Epidermal melanocyte (primary cell): Measurements from ENCODE around the gene CCZ1.
A peak's percentile ranks its signal among the peaks of the same experiment; 100 is the strongest.
"Not testable (repeated sequence)": the region's sequence is repeated elsewhere in the genome, so short reads cannot be mapped to it uniquely, and the experiment has no call there.

Source experiments
- DNase-seq: peaks from one replicate; pipeline ENCODE4 v3.0.0; 2011; ENCODE audit warnings: low spot score; ENCODE audit not compliant: insufficient read length

The CCZ1 gene

GRCh38 chr7:5898480-5899224 lies at the start of gene CCZ1:
TSS of gene CCZ1 (plus strand) at chr7:5898733. CDS start at chr7:5898800, 67 bp downstream.
- DNase-seq, result peak; percentile 17

DNA sequence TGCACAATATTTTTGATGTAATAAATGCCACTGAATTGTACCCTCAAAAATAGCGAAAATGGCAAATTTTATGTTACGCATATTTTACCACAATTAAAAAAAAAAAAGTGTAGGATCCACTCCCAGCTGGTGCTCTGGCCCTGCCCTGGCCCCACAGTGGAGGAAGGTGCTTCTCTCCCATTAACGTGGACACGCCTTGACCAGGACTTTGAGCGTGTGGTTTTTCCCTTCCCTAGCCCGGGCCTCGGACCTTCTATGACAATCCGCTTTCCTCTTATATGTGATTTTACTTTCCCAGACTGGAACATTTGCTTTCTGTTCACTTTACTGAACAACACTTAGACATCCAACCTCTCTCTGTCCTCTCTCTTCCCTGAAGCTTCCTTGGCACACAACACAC lies 47.6 kb upstream of the CCZ1 start:
- no peak for DNase-seq

GRCh38 chr7:5854738-5855137 lies 43.8 kb upstream of the CCZ1 start:
- no peak for DNase-seq

DNA sequence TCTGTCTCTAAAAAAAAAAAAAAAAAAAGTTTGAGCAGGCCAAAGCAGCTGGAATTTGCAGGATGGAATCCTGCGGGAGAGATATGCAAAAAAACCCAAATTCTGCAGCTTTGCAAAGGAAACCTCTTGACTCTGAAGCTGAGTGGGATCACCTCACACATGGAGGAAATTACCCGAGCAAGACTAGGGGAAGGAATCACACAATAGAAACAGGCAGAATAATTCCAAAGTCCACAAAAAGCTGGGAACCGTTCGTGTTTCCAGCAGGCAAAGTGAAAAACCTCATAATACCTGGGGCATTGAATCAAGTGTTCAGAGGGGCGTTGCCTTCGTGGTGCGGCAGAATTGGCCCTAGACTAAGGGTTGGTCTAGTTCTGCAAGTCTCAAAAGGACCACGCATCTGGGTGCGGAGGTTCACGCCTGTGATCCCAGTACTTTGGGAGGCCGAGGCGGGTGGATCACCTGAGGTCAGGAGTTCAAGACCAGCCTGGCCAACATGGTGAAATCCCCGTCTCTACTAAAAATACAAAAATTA lies 41.4 kb upstream of the CCZ1 start:
- DNase-seq, result not testable (repeated sequence)

GRCh38 chr7:5858494-5858893 lies 40.0 kb upstream of the CCZ1 start:
- DNase-seq, result not testable (repeated sequence)

- not testable (repeated sequence) for DNase-seq
These were observed 37.3 kb upstream of the CCZ1 start for GRCh38 chr7:5861281-5861680.

- DNase-seq, result not testable (repeated sequence)
These were observed 35.7 kb upstream of the CCZ1 start for GRCh38 chr7:5862753-5863366.

DNA sequence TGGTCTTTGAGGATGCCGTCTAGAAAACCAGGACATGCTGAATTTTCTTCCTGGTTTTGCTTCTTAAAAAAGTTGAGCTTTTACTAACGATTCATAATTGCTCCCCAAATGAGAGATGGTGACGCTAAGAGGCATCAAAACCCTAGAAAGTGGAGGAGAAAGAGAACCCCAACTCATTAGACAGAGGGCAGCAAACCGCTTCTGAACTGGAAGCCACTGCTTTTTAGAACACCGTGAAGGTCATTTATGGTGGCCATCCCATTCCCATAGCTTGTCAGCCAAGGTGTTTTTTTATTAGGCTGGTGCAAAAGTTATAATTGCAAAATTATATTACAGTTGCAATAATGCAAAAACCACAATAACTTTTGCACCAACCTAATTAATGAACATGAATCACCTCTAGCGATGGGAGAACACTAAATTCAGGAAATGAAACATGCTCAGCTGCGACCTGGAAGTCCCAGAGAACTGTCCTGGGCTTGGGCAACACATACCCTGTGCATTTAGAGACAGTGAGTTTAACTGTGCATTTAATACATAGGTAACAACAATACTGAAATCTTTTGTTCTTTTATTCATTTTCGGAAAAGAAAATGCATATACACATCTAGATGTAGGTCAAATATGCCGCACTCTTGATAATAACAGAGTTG lies 33.1 kb upstream of the CCZ1 start:
- DNase-seq, result not testable (repeated sequence)

DNA sequence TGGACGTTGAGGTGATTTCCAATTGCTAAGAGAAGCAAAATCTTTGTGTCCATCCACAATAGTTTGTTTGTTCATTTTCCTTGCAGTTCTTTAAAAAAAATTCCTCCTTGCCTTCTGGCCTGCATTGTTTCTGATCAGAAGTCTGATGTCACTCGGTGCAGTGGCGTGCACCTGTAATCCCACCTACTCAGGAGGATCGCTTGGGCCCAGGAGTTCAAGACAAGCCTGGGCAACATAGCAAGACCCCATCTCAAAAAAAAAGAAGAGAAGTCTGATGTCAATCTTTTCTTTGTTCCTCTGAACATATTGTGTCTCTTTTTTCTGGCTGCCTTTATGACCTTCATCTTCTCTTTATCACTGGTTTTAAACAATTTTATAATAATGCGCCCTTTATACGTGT lies 31.5 kb upstream of the CCZ1 start:
- no peak for DNase-seq

DNA sequence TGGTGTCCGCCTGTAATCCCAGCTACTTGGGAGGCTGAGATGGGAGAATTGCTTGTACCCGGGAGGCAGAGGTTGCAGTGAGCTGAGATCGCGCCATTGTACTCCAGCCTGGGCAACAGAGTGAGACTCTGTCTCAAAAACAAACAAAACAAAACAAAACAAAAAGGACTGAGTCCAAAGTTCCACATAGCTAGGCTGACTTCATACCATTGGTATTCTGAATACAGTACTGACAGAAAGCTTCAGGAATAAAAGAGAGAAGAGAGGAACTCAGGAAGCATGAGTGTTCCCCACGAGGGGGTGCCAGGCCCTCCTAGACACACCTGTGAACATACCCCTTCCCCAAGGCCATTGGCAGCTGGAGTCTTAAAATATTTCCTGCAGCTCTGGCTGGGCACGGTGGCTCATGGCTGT lies 29.6 kb upstream of the CCZ1 start:
- not testable (repeated sequence) for DNase-seq

- DNase-seq, result no peak
These were observed 28.8 kb upstream of the CCZ1 start for GRCh38 chr7:5869691-5870090.

DNA sequence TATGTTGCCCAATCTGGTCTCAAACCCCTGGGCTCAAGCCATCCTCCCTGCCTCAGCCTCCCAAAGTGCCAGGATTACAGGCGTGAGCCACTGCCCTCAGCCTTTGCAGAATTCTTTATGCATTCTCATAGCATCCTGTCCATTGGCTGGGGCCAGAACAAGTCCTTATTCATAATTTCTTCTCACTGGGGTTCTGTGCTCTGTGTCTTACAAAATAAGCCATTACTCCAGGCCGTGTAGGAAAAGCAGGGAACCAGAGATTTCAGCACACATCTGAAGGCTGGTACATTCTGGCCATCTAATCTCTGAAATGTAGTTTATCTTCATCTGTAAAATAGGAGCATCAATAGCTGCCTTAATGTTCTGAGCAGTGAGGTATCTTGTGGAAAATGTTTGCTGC lies 28.2 kb upstream of the CCZ1 start:
- no peak for DNase-seq

DNA sequence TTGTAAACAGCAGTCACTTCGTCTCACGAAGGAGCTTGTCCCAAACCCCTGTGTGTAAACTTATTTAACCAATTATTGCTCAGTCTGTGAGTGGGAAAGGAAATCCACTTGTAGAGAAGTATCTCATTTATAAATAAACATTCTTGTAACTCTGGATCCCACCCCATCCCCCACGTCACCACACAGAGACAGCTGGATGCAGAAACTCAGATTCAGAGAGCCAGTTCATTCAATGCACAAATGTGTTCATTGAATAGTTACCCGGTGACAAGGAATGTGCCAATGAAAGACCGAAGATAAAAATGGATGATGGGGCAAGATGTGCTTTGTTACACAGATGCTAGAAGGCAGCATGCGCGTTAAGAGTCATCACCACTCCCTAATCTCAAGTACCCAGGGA lies 26.2 kb upstream of the CCZ1 start:
- DNase-seq, result no peak

DNA sequence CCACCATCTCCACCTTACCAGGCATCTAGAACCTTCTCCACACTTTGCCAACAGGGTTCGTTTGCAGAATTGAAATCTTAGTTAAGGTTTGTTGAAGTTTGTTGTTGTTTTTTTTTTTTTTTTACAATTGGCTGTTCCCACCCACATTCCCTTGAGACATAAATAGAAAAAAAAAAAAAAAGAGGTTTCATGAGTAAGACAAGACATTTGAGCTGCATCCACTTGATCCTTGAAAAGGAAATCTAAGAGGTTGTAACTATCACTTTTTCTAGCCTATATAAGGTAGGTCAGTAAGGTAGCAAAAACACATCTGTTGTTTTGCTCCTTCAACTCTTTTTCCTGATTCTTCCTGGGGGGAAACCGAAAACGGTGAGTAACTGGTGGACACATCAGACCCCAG lies 18.9 kb upstream of the CCZ1 start:
- not testable (repeated sequence) for DNase-seq

- not testable (repeated sequence) for DNase-seq
These were observed 18.4 kb upstream of the CCZ1 start for GRCh38 chr7:5880106-5880505.

- not testable (repeated sequence) for DNase-seq
These were observed 14.1 kb upstream of the CCZ1 start for GRCh38 chr7:5884431-5884830.

DNA sequence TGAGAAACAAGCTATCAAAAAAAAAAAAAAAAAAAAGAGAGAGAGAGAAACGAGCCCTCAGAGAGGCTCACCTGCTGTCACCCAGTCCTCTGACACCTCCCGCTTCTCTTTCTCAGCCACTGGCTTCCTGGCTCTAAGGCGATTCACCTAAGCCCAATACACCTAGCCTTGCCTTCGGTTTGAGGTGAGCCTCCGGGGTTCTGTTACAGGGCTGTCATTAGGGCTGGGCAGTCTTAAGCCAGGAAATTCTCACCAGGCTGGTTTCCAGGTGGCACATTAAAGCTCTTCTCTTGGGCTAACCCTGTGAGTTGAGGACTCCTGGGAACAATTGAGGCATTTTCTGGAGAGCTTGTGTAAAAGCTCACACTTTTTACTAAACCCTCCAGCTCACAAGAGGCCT lies 10.5 kb upstream of the CCZ1 start:
- not testable (repeated sequence) for DNase-seq

- DNase-seq, result not testable (repeated sequence)
These were observed 8.3 kb upstream of the CCZ1 start for GRCh38 chr7:5890244-5890643.

DNA sequence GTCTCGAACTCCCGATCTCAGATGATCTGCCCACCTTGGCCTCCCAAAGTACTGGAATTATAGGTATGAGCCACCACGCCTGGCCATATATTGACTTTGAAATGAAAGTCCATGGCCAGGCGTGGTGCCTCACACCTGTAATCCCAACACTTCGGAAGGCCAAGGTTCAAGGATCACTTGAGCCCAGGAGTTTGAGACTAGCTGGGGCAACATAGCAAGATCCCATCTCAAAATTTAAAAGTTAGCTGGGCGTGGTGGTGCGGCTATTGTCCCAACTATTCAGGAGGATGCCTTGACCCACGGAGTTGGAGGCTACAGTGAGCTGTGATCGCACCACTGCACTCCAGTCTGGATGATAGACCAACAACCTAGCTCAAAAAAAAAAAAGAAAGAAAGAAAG lies 6.0 kb upstream of the CCZ1 start:
- DNase-seq, result no peak

DNA sequence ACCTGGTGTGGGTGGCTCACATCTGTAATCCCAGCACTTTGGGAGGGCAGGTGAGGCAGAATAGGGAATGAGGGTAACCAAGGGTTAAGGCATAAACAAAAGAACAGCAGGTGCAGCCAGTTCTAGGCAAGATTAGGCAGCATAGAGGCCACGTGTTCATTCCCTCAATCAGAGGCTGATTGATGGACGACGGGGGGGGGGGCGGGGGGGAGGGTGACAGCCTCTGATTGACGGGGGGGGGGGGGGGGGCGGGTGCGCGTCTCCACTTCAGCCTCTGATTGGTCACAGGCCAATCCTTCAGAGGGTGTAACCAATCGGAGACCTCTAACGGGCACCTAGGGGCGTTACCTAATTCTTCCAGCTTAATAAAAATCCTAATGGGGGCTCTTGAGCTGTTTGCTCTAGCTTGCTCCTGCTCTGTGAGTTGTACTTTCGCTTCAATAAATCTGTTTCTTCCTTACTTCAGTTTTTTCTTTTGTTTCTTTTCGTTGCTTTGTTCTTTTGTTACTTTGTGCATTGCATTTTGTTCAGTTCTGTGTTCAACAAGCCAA lies 1.1 kb upstream of the CCZ1 start:
- not testable (repeated sequence) for DNase-seq

DNA sequence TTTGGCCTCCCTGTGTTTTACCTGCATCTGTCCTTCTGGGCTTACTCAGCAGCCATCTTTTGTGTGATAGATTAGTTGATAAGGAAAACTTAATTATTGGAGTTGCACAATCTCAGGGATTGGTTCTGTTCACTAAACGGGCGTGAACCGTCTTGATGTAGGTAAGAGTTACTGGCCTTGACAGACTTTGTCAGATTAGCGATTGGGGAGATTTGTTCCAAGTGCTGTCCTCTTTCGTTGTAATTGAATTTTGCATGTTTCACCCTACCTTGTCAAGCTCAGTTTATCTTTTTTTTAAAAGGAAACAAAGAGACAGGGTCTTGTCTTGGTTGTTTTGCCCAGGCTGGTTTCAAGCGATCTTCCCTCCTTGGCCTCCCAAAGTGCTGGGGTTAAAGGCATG lies 4.5 kb downstream of the CCZ1 start:
- not testable (repeated sequence) for DNase-seq

GRCh38 chr7:5904726-5905125 lies 6.2 kb downstream of the CCZ1 start:
- DNase-seq, result not testable (repeated sequence)
